Activated CD4-positive, alpha-beta T cell treated with anti-CD3 and anti-CD28 coated beads, Interleukin-2, Interleukin-6, amounts not matched to agents 100 ng/mL and 50 ng/mL, durations not matched to agents 16 hours and 8 hours (primary cell): ENCODE data around the gene ZSCAN9.
A peak's percentile ranks its signal among the peaks of the same experiment; 100 is the strongest.

ENCODE experiments used
- DNase-seq: peaks from one replicate; pipeline ENCODE4 v3.0.0-alpha.2; 2020

ZSCAN9 gene

GRCh38 chr6:28269492-28269891 lies 44.4 kb downstream of the ZSCAN9 start:
- DNase-seq: peak; percentile 64

- DNase-seq: no peak
Observed at GRCh38 chr6:28274888-28275287, 49.8 kb downstream of the ZSCAN9 start.

- no peak for DNase-seq
Observed at GRCh38 chr6:28277746-28278145, 52.7 kb downstream of the ZSCAN9 start.

- no peak for DNase-seq
Observed at GRCh38 chr6:28280595-28281287, 55.7 kb downstream of the ZSCAN9 start.

- peak; percentile 70 for DNase-seq
Observed at GRCh38 chr6:28281288-28282064, 56.4 kb downstream of the ZSCAN9 start, which contains the start of gene PGBD1. Gene PGBD1 (plus strand): TSS chr6:28281572. CDS start chr6:28283814, 2,242 bp downstream.

GRCh38 chr6:28282926-28283325 lies 57.9 kb downstream of the ZSCAN9 start:
- DNase-seq: no peak
